H9 (cell line): ENCODE results near the gene MADCAM1. TPM values are rescaled to one million over a fixed set of nuclear protein-coding genes. Genes with fewer than 3 reads are reported as not detected.

Experiments
- DNase-seq: peaks from one replicate; pipeline ENCODE4 v3.0.0-alpha.2; 2017
- H2AFZ ChIP-seq: one replicate; pipeline ENCODE4 v1.6.1; 2013; ENCODE audit warnings: mild to moderate bottlenecking, low read length, control low read depth, moderate library complexity
- H2AK5ac ChIP-seq: 2 replicates; pipeline ENCODE4 v1.6.1; 2013; ENCODE audit warnings: low read length, control low read depth, mixed read lengths; ENCODE audit not compliant: insufficient read length
- H2BK120ac ChIP-seq: one replicate; pipeline ENCODE4 v1.6.1; 2013; ENCODE audit warnings: low read depth, mild to moderate bottlenecking, low read length, control low read depth, inconsistent platforms; ENCODE audit not compliant: poor library complexity, severe bottlenecking
- H2BK12ac ChIP-seq: 2 replicates; pipeline ENCODE4 v1.6.1; 2013; ENCODE audit warnings: low read length, control low read depth, mixed read lengths, low read depth; ENCODE audit not compliant: insufficient read length
- H2BK15ac ChIP-seq: 2 replicates; pipeline ENCODE4 v1.6.1; 2013; ENCODE audit warnings: low read depth, low read length, control low read depth
- H2BK20ac ChIP-seq: one replicate; pipeline ENCODE4 v1.6.1; 2013; ENCODE audit warnings: low read depth, mild to moderate bottlenecking, low read length, control low read depth, inconsistent platforms; ENCODE audit not compliant: poor library complexity, severe bottlenecking
- H2BK5ac ChIP-seq: 2 replicates; pipeline ENCODE4 v1.6.1; 2013; ENCODE audit warnings: low read length, control low read depth, mixed read lengths; ENCODE audit not compliant: insufficient read length
- H3K14ac ChIP-seq: 2 replicates; pipeline ENCODE4 v1.6.1; 2013; ENCODE audit warnings: low read length, control low read depth; ENCODE audit not compliant: insufficient read depth
- H3K18ac ChIP-seq: 2 replicates; pipeline ENCODE4 v1.6.1; 2013; ENCODE audit warnings: low read depth, mild to moderate bottlenecking, mixed read lengths, low read length, control low read depth; ENCODE audit not compliant: insufficient read length
- H3K23ac ChIP-seq: 2 replicates; pipeline ENCODE4 v1.6.1; 2013; ENCODE audit warnings: low read length, control low read depth, mixed read lengths, low read depth; ENCODE audit not compliant: insufficient read length
- H3K23me2 ChIP-seq: 2 replicates; pipeline ENCODE4 v1.6.1; 2013; ENCODE audit warnings: low read depth, mild to moderate bottlenecking, mixed read lengths, low read length, control low read depth; ENCODE audit not compliant: insufficient read length, poor library complexity, severe bottlenecking
- H3K27ac ChIP-seq: 2 replicates; pipeline ENCODE4 v1.5.1; 2013; ENCODE audit warnings: low read length, control low read depth, mixed read lengths, low read depth; ENCODE audit not compliant: insufficient read length
- H3K27me3 ChIP-seq: 2 replicates; pipeline ENCODE4 v1.6.1; 2013; ENCODE audit warnings: low read length, control low read depth, inconsistent platforms; ENCODE audit not compliant: insufficient read depth
- H3K4ac ChIP-seq: 2 replicates; pipeline ENCODE4 v1.6.1; 2013; ENCODE audit warnings: low read depth, mild to moderate bottlenecking, control low read depth, inconsistent platforms, low read length, moderate library complexity
- H3K4me1 ChIP-seq: 2 replicates; pipeline ENCODE4 v1.6.1; 2013; ENCODE audit warnings: low read length, control low read depth, inconsistent platforms; ENCODE audit not compliant: insufficient read depth
- H3K4me2 ChIP-seq: 2 replicates; pipeline ENCODE4 v1.6.1; 2013; ENCODE audit warnings: low read length, control low read depth, mixed read lengths; ENCODE audit not compliant: insufficient read length, insufficient read depth
- H3K56ac ChIP-seq: 2 replicates; pipeline ENCODE4 v1.6.1; 2013; ENCODE audit warnings: low read depth, mild to moderate bottlenecking, mixed read lengths, low read length, control low read depth; ENCODE audit not compliant: insufficient read length
- H3K79me1 ChIP-seq: 2 replicates; pipeline ENCODE4 v1.6.1; 2013; ENCODE audit warnings: low read depth, mild to moderate bottlenecking, moderate library complexity, low read length, control low read depth, inconsistent platforms; ENCODE audit not compliant: insufficient read depth, poor library complexity, severe bottlenecking
- H3K79me2 ChIP-seq: 2 replicates; pipeline ENCODE4 v1.6.1; 2013; ENCODE audit warnings: low read length, control low read depth, inconsistent platforms; ENCODE audit not compliant: insufficient read depth
- H3K9ac ChIP-seq: 2 replicates; pipeline ENCODE4 v1.6.1; 2013; ENCODE audit warnings: low read length, control low read depth, mixed read lengths; ENCODE audit not compliant: insufficient read length; ENCODE audit errors: extremely low read depth
- H3K9me3 ChIP-seq: one replicate; pipeline ENCODE4 v1.6.1; 2013; ENCODE audit warnings: low read depth, low read length, inconsistent platforms; ENCODE audit not compliant: control insufficient read depth
- H3T11ph ChIP-seq: one replicate; pipeline ENCODE4 v1.6.1; 2013; ENCODE audit warnings: mild to moderate bottlenecking, low read length, control low read depth, inconsistent platforms
- H4K20me1 ChIP-seq: one replicate; pipeline ENCODE4 v1.6.1; 2013; ENCODE audit not compliant: control insufficient read depth, insufficient read length, insufficient read depth
- H4K5ac ChIP-seq: 2 replicates; pipeline ENCODE4 v1.6.1; 2013; ENCODE audit warnings: low read depth, mild to moderate bottlenecking, mixed read lengths, low read length, control low read depth; ENCODE audit not compliant: insufficient read length
- H4K8ac ChIP-seq: replicated peaks from 2 replicates; pipeline ENCODE4 v1.6.1; 2013; ENCODE audit warnings: low read length, control low read depth, mixed read lengths, low read depth; ENCODE audit not compliant: insufficient read length
- H4K91ac ChIP-seq: 2 replicates; pipeline ENCODE4 v1.6.1; 2013; ENCODE audit warnings: low read depth, mild to moderate bottlenecking, moderate library complexity, mixed read lengths, low read length, control low read depth; ENCODE audit not compliant: insufficient read length
- H3K27ac Mint-ChIP-seq, 3 experiments: 2 replicates in 2 of 3; 3 replicates in 1 of 3; pipeline ENCODE4 v1.8.0; 2020 to 2021; ENCODE audit warnings: mixed read lengths in 3 of 3, mild to moderate bottlenecking in 1 of 3, moderate library complexity in 1 of 3
- H3K27me3 Mint-ChIP-seq: 2 replicates; pipeline ENCODE4 v1.8.0; 2021; ENCODE audit warnings: low read depth, mild to moderate bottlenecking, moderate library complexity, mixed read lengths
- H3K36me3 Mint-ChIP-seq, 3 experiments: 2 replicates in 2 of 3; 3 replicates in 1 of 3; pipeline ENCODE4 v1.8.0; 2020 to 2021; ENCODE audit warnings: low read depth in 3 of 3, mixed read lengths in 3 of 3; ENCODE audit not compliant: insufficient read depth in 1 of 3
- H3K4me1 Mint-ChIP-seq, 2 experiments: 2 replicates each; pipeline ENCODE4 v1.8.0; 2020; ENCODE audit warnings: mixed read lengths in 2 of 2
- H3K4me3 Mint-ChIP-seq, 2 experiments: 2 replicates in 1 of 2; 3 replicates in 1 of 2; pipeline ENCODE4 v1.8.0; 2020 to 2021; ENCODE audit warnings: mild to moderate bottlenecking in 2 of 2, mixed read lengths in 2 of 2, moderate library complexity in 1 of 2
- H3K9me3 Mint-ChIP-seq, 2 experiments: 2 replicates in 1 of 2; 3 replicates in 1 of 2; pipeline ENCODE4 v1.8.0; 2020; ENCODE audit warnings: mild to moderate bottlenecking in 2 of 2, mixed read lengths in 2 of 2, moderate library complexity in 1 of 2
- WGBS: extraction: QIAGEN DNeasy Blood & Tissue Kit; methylation state at CpG from one replicate; pipeline ENCODE4 v1.1.7; 2013; ENCODE audit warnings: missing lambda C conversion rate, low lambda C conversion rate, mixed read lengths; ENCODE audit not compliant: insufficient read length; ENCODE audit errors: extremely low coverage; 5-methylcytosine and 5-hydroxymethylcytosine counted together
- total RNA-seq: library from RNA; stranded (reverse); gene quantifications from 2 replicates; pipeline ENCODE4 v1.2.1, GENCODE V29; 2021
- TF ChIP-seq, protein P1 (sequence below): fragments of 200-600 bp; sonication (generic); conservative IDR thresholded peaks from 3 replicates; pipeline ENCODE4 v1.8.0; 2021; ENCODE audit warnings: antibody characterized with exemption, mild to moderate bottlenecking

MADCAM1 gene
- total RNA-seq, 1 experiment from 2014 or later, result 1.2 TPM

DNA sequence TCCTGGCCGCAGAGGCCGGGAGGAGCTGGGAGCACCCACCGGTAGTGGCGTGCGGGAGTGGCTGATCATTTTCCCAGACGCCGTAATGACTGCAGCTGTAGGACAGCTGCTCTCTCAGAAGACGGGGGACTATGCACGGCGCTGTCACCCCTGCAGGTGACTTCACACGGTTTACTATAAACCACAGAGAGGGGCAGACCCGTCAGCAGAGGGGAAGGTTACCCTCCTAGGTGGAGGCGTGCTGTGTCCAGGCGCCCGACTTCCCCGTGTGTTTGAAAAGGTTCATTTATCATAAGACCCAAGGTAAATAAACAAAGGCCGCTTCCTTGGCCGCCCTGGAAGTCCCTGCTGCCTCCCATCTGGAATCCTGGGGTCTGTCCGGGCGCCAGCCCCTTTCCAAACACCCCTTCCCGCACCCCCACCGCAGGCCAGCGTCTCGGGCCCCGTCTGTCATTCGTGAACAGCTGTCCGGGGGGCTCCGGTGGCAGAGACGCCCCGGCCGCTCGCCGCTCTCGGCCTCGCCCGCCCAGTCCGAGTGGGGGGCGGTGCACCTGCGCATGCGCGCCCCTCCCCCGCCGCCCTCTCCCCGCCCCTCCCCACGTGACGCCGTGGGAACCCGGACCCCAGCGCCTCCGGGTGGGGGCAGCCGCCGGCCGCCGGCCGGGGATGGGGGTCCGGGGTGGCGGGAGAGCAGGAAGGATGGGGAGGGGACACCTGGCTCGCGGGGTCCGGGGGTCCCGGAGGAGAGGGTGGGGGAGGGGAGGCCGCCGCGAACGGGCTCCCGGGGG is 36.4 kb upstream of the MADCAM1 start:
- no peak overlapping the region for H3K14ac ChIP-seq
- no peak overlapping the region for H2AFZ ChIP-seq
- no peak overlapping the region for H4K5ac ChIP-seq
- Mint-ChIP-seq H3K4me3 (peak overlapping the region; percentile 71 to 84), H3K36me3 (peaks cover 0 to 2% (median 0%) of the 10 kb centered on the region in 3 experiments; a peak in 1 of 7 replicates), H3K27me3 (peaks cover 38% of the 10 kb centered on the region), H3K4me1 (peaks cover 4 to 7% of the 10 kb centered on the region in 2 experiments; a peak in 3 of 4 replicates), H3K27ac (0 out of 7 replicates have a peak overlapping the region, but pooled peaks of 1 of the 3 experiments have one; percentile 40), H3K9me3 (no peaks in the 10 kb centered on the region; a peak in 2 of 5 replicates)
- H3K23me2 ChIP-seq, result peaks cover 10% of the 10 kb centered on the region
- no peak overlapping the region for H2AK5ac ChIP-seq
- H2BK120ac ChIP-seq, result no peak overlapping the region
- no peak overlapping the region for H2BK20ac ChIP-seq
- H2BK5ac ChIP-seq, result no peak overlapping the region
- H3K27ac ChIP-seq, result no peak overlapping the region
- no peaks in the 10 kb centered on the region; the same call in 1 of the 2 replicates for H3K27me3 ChIP-seq
- no peak overlapping the region for H3K56ac ChIP-seq
- H3K79me2 ChIP-seq, result no peaks in the 10 kb centered on the region
- TF ChIP-seq, protein P1, sequence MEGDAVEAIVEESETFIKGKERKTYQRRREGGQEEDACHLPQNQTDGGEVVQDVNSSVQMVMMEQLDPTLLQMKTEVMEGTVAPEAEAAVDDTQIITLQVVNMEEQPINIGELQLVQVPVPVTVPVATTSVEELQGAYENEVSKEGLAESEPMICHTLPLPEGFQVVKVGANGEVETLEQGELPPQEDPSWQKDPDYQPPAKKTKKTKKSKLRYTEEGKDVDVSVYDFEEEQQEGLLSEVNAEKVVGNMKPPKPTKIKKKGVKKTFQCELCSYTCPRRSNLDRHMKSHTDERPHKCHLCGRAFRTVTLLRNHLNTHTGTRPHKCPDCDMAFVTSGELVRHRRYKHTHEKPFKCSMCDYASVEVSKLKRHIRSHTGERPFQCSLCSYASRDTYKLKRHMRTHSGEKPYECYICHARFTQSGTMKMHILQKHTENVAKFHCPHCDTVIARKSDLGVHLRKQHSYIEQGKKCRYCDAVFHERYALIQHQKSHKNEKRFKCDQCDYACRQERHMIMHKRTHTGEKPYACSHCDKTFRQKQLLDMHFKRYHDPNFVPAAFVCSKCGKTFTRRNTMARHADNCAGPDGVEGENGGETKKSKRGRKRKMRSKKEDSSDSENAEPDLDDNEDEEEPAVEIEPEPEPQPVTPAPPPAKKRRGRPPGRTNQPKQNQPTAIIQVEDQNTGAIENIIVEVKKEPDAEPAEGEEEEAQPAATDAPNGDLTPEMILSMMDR, result no peak
- H3K4ac ChIP-seq, result no peak overlapping the region
- peak overlapping the region; percentile 63 for H3K4me2 ChIP-seq
- no peaks in the 10 kb centered on the region for H3K9me3 ChIP-seq
- no peak overlapping the region for H3T11ph ChIP-seq
- DNase-seq, result peak; percentile 61
- no peak overlapping the region for H3K23ac ChIP-seq
- no peaks in the 10 kb centered on the region for H4K20me1 ChIP-seq
- H2BK15ac ChIP-seq, result no peak overlapping the region
- no peak overlapping the region for H3K9ac ChIP-seq
- no CpG with 5 or more reads among the region's 66 CpGs for WGBS
- no peak overlapping the region for H4K91ac ChIP-seq
- no peaks in the 10 kb centered on the region for H3K79me1 ChIP-seq
- no peaks in the 10 kb centered on the region for H3K4me1 ChIP-seq
- no peak overlapping the region for H3K18ac ChIP-seq
- no peak overlapping the region for H4K8ac ChIP-seq
- H2BK12ac ChIP-seq, result no peak overlapping the region
